ENCODE results near the gene MICOS13. TPM values are rescaled to one million over a fixed set of nuclear protein-coding genes. Genes with fewer than 3 reads are reported as not detected.

The MICOS13 gene
- total and polyA plus RNA-seq, 12 donors = 122 to 658 (median 139) TPM

- DNase-seq = no peak
- Histone ChIP-seq H3K4me3 (no peak overlapping the region), H3K9me3 (no peaks in the 10 kb centered on the region), H3K36me3 (peaks cover 16 to 98% (median 90%) of the 10 kb centered on the region in 9 donors), H3K4me1 (no peaks in the 10 kb centered on the region), H3K27ac (no peak overlapping the region), H3K27me3 (no peaks in the 10 kb centered on the region)
- no peak for ATAC-seq
- WGBS, 2 donors = 71 to 86% methylated on average over 10 of the region's 10 CpGs
- intact Hi-C loops (cut with DNase I) = no loop called here
- TF ChIP-seq CTCF (IDR thresholded peaks at IDR 0.05) = no peak
Measured at GRCh38 chr19:5665781-5666513, 14.4 kb downstream of the MICOS13 start.

GRCh38 chr19:5664515-5664914, 15.8 kb downstream of the MICOS13 start:
- H3K27ac ChIP-seq = no peak overlapping the region

GRCh38 chr19:5663904-5664303, 16.4 kb downstream of the MICOS13 start:
- Histone ChIP-seq H3K27ac (no peak overlapping the region), H3K4me3 (no peak overlapping the region), H3K27me3 (no peaks in the 10 kb centered on the region), H3K4me1 (no peaks in the 10 kb centered on the region), H3K36me3 (peaks cover 19 to 100% (median 89%) of the 10 kb centered on the region in 9 donors), H3K9me3 (no peaks in the 10 kb centered on the region)
- WGBS, 2 donors = 94 to 95% methylated on average over 17 of the region's 17 CpGs
- intact Hi-C loops (cut with DNase I) = no loop called here
- no peak for ATAC-seq
- TF ChIP-seq CTCF (IDR thresholded peaks at IDR 0.05) = no peak
- no peak for DNase-seq

More at GRCh38 chr19:5664515-5664914, 15.8 kb downstream of the MICOS13 start:
- H3K36me3 ChIP-seq = peaks cover 19 to 100% (median 92%) of the 10 kb centered on the region in 9 donors
- WGBS, 2 donors = 83 to 87% methylated on average over 2 of the region's 2 CpGs
- intact Hi-C loops (cut with DNase I) = no loop called here
- H3K27me3 ChIP-seq = no peaks in the 10 kb centered on the region
- no peaks in the 10 kb centered on the region for H3K4me1 ChIP-seq
- no peaks in the 10 kb centered on the region for H3K9me3 ChIP-seq
- H3K4me3 ChIP-seq = no peak overlapping the region
- ATAC-seq (no peak), DNase-seq (no peak)
- no peak for TF ChIP-seq CTCF (IDR thresholded peaks at IDR 0.05)

GRCh38 chr19:5661483-5661882, 18.8 kb downstream of the MICOS13 start:
- Histone ChIP-seq H3K4me3 (no peak overlapping the region), H3K27ac (no peak overlapping the region), H3K36me3 (peaks cover 18 to 100% (median 91%) of the 10 kb centered on the region in 9 donors), H3K4me1 (no peaks in the 10 kb centered on the region), H3K9me3 (no peaks in the 10 kb centered on the region), H3K27me3 (no peaks in the 10 kb centered on the region)
- ATAC-seq (peak in 2 of 8 donors; percentile 36 to 39), DNase-seq (no peak)
- no peak for TF ChIP-seq CTCF (IDR thresholded peaks at IDR 0.05)
- intact Hi-C loops (cut with DNase I) = no loop called here
- 97 to 98% methylated on average over 42 of the region's 42 CpGs for WGBS, 2 donors
